ELF-1 (cell line): ENCODE results near the gene GUK1.
A peak's percentile ranks its signal among the peaks of the same experiment; 100 is the strongest.

Experiments used
- DNase-seq: peaks from one replicate; pipeline ENCODE4 v3.0.0-alpha.2; 2016; ENCODE audit warnings: low read depth, low spot score

The GUK1 gene

GRCh38 chr1:228125185-228125584 is 14.9 kb upstream of the GUK1 start:
- no peak for DNase-seq

- DNase-seq: no peak
Measured at GRCh38 chr1:228131766-228132165, 8.3 kb upstream of the GUK1 start.

- no peak for DNase-seq
Measured at GRCh38 chr1:228134591-228134990, 5.5 kb upstream of the GUK1 start.

DNA sequence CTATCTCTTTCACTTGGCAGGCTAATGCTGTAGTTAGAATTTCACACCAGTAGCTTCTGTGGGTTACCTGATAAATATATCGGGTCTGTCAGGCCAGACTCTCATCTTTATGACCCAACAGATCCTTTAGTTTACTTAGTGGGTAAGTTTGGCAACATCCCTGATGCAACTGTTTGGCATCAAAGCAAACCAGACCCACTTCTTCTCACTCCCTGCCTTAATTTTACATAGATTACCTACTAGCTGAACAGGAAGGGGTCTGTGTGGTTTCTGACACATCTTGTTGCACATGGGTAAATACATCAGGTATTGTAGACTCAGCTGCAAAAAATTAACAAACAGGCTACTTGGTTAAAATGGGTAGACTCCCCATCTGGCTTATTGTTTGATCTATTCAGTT is 3.2 kb upstream of the GUK1 start:
- no peak for DNase-seq

DNA sequence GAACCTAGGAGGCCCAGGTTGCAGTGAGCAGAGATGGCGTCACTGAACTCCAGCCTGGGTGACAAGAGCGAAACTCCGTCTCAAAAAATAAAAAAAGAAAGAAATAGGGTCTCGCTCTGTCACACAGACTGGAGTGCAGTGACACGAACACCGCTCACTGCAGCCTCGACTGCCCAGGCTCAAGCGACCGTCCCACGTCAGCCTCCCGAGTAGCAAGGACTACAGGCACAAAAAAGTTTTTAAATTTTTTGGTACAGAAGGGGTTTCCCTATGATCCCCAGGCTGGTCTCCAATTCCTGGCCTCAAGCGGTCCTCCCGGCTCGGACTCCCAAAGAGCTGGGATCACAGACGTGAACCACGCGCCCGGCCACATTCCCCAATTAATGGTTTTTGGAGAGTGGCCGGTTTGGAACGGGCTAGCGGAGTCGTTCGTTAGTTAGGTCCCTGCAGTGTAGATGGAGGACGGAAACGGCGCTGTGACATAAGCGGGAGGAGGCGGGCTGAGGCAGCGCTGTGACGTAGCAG is 611 bp upstream of the GUK1 start:
- DNase-seq: no peak

DNA sequence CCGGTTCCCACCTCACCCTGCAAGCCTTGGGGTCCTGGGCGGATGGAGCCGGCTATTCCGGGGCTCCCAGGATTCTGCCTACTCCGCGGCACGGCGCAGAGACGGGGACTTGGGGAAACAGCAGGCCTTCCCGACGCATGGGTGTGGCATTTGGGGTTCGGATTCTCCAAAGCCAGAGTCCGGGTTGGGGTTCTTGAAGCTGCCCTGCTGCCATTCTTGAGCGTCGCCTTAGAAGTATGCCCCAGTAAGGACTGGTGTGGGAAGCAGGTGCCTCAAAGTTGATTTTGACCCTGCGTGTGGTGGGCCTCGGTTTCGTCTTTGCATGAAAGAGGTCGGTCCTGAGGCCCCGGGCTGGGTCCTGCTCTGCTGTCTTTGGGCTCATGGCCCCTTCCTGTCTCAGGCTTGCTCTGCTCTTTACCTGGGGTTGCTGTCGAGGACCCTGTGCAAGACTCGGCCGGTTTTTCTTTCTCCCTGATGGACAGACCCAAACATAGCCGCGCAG is 696 bp downstream of the GUK1 start:
- no peak for DNase-seq

DNA sequence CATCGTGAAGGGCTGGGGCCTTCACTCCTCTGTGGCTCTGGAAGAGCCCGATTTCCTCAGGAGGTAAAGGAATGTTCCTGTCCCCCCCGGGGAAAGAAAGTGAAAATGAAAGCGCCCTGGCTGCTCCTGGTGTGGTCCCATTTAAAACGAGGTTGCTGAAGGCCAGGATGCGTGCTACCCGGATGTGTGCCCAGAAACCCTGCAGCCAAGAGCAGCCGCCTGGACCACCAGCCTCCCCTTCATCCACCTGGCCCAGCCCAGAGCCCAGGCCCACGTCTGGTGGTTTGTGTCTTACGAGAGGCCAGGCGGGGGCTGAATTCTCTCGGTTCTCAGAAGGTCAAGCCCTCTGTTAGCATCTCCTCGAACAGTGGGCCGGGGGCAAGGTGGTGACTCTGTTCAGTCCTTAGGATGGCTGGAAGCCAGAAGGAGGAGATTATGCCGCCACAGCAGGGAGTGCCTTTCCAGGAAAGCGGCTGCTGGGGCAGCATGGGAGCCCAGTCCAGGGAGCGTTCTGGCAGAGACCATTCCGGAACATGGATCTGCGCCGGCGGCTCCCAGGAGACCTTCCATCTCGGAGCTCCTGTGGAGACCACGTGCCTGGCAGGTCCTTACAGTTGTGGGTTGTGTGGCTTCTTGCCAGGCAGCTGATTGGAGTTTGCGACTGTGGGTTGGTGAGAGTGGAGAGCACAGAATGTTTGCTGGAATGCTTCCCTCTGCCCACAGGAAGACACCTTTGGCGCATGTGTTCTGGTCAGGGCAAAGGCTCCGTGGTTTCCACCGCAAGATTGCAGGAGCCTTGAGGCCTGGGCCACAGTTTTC is 1.4 kb downstream of the GUK1 start:
- peak; percentile 49 for DNase-seq

DNA sequence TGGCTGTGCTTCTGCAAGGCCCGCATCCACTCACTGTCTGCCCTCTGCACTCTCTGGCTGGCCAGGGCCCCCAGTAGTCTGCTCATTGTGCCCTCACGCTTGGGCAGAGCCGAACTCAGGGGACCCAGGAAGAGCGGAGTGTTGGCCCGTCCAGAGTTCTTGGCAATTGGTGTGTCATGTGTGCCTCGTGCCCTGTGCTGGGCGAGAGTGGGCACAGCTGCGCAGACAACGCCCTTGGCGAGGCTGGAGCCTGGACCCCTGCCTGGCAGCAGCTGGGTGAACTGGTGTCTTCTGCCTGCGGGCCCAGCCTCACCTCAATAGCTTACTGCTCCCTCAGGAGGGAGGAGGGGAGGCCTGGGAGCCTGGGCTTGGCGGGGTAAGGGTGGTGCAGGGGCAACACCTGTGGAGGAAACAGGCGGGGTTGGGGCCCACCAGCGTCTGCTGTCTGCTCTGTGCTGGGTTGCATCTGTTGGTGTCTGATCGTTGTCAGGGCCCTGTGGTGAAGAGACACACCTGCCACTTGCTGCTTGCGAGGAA is 2.1 kb downstream of the GUK1 start:
- no peak for DNase-seq

GRCh38 chr1:228142701-228143136 is 2.6 kb downstream of the GUK1 start:
- no peak for DNase-seq

DNA sequence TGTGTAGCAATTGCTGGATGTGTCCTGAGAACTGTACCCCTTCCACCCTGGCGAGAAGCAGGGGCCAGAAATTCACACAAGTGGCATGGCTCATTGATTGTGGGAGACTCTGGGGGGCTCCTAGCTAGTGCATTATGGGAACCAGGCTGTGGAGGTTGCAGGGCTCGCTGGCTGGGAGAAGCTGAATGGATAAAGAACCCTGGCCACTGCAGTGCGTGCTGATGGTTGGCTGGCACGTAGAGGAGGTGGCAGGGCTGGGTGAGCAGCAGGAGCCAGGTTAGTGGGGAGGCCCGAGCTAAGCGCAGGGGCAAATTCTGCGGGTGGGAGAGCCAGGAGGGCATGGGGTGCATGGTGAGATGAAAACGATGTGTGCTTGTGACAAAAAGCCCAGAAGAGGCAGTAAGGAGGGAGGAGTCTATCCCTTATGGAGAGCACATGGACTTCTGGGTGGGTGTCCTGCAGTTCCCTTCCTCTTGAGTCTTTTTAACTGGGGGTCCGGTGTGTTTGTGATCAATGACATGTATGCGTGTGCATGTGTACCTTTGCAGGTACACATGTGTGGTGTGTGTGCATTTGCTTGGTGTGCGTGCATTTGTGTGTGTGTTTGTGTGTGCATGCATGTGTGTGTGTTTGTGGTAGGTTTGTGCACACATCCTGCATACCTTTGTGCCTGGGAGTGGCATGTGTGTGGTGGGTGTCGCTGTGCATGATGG is 3.6 kb downstream of the GUK1 start:
- no peak for DNase-seq

DNA sequence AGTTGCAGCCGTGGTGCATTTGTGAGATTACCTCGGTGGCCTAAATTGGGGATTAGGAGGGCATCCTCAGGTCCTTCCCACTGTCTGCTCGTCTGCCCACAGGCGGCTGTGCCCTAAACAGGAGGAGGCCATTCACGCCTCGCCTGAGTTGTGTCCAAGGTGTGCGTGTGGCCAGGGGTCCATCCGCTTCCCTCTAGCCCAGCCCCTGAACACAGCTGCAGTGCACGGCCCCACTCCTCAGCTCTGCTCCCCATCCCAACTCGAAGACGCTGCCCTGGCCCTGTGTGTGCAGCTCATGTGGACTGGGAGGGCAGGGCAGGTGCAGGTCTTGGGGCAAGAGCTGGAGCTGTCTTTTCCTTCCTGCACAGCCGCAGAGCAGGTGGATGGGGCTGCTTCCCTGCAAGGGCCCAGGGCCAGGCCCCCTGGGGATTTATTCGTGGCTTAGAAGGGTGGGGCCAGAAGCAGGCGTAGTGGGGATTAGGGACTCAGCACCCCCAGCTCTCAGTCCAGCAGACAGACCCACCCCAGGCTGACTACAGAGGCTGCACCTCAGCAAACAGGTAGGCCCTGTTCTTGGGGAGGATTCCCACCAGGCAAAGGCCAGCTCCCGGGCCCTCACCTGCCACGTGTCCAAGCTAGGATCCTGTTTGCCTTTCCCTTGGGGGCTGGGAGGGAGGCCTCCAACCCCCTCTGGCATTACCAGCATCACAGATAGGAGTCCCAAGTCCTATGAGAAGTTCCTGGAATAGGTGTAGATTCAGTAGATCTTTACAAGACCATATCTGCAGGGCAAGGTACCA is 4.3 kb downstream of the GUK1 start:
- DNase-seq: no peak

DNA sequence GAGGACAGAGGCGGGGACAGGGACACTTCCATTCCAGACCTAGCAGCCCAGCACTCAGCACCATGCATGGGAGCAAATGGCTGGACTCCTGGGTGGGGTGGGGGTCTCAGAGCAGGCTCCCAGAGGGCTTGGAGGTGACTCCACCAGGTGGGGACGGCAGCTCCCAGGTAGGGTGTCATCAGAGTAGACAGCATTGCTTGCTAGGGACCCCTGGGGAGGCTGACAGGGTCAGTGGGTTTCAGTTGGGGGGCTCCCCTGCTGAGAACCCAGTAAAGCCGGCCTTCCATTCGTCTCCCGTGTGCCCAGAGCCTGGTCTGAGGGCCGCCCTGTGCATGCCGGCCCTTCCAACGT is 4.9 kb downstream of the GUK1 start:
- no peak for DNase-seq

- DNase-seq: no peak
Measured at GRCh38 chr1:228145463-228146416, 5.7 kb downstream of the GUK1 start.

GRCh38 chr1:228146417-228147150 is 6.5 kb downstream of the GUK1 start:
- DNase-seq: no peak

DNA sequence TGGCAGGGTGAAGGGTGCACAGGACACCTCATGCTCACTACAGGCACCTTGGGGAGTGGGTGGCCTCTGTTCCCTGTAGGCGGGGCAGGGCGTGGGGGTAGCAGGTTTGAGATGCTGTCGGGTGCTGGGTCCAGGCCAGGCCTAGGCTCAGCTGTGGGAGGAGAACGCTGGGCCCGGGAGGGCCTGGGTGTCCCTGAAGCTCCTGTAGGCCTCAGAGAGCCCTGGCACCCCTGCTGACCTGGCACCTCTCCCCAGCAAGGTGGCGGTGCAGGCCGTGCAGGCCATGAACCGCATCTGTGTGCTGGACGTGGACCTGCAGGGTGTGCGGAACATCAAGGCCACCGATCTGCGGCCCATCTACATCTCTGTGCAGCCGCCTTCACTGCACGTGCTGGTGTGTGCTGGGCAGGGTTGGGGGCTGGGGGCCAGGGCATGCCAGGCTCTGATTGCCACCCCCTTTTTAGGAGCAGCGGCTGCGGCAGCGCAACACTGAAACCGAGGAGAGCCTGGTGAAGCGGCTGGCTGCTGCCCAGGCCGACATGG is 7.1 kb downstream of the GUK1 start:
- DNase-seq: no peak

GRCh38 chr1:228147768-228148167 is 7.7 kb downstream of the GUK1 start:
- DNase-seq: no peak

DNA sequence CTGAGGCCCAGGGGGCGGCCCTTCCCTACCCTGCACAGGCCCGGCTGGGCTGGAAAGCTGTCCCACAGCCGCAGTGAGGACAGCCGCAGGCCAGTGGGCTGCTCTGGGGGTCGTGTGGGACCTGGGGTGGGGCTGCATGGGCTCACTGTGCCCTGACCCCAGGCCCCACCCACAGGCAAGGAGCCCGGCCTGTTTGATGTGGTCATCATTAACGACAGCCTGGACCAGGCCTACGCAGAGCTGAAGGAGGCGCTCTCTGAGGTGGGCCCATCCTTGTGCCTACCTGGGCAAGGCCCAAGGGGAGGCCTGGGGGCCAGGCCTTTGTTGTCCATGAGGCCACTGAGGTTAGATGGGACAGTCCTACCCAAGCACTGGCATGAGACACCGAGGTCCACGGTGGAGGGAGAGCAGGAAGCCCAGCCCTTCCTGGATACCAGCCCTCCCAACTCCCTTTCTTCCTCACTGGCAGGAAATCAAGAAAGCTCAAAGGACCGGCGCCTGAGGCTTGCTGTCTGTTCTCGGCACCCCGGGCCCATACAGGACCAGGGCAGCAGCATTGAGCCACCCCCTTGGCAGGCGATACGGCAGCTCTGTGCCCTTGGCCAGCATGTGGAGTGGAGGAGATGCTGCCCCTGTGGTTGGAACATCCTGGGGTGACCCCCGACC is 8.2 kb downstream of the GUK1 start:
- no peak for DNase-seq

DNA sequence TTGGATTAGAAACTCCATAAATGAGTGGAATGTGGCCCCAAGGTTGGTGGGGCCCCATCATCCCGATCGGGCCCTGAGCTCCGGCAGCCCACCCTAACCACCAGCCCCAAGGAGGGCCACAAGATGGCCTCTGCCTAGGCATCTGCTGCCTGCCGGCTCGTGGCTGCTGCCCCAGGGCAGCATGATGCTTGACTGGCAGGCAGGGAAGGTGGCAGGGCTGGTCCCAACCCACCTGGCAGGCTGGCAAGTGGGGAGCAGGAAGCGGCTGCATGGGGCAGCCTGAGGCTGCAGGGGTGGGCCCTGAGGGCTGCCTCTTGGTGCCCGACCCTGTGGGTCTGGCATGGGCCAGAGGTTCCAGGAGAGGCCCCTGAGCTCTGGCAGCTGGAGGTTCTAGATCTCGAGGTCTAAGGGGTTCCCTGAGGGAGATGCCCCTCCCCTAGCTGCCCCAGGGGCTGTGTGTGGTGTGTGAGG is 8.9 kb downstream of the GUK1 start:
- DNase-seq: no peak
